ENCODE results near the gene TNFSF13. TPM values are rescaled to one million over a fixed set of nuclear protein-coding genes. Genes with fewer than 3 reads are reported as not detected.

TNFSF13 gene
- total RNA-seq, 1 donor, result 1.4 TPM

DNA sequence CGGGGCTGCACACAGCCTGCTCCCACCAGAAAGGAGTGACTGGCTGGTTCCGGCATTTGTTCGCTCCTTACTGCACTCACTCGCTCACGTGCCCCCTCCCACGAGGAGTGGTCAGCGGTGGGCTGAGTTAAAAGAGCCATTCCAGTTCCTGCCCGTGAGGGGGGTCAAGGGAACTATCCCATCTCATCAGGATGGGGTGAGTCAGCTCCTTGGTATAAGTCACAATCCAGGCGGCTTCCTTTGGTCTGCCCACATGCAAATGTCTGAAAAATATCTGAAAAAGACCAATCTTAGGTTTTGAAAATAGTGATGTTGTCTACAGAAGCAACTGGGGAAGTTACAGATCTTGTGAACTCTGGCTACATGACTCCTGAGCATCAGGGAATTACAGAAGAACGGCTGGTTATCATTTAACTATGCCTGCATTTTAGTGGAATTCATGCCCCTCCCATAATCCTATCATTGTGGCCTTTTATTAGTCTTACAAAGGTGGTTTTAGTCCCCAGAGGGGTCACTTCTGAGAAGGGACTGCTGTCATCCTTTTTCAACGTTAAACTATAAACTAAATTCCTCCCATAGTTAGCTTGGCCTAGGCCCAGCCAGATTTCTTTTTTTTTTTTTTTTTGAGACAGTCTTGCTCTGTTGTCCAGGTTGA lies 19.5 kb upstream of the TNFSF13 start:
- no peak for DNase-seq (ENCODE audit: low read depth)
- H3K4me3 ChIP-seq (ENCODE audit: low read depth, low read length), result no peak overlapping the region
- TF ChIP-seq, protein P1, sequence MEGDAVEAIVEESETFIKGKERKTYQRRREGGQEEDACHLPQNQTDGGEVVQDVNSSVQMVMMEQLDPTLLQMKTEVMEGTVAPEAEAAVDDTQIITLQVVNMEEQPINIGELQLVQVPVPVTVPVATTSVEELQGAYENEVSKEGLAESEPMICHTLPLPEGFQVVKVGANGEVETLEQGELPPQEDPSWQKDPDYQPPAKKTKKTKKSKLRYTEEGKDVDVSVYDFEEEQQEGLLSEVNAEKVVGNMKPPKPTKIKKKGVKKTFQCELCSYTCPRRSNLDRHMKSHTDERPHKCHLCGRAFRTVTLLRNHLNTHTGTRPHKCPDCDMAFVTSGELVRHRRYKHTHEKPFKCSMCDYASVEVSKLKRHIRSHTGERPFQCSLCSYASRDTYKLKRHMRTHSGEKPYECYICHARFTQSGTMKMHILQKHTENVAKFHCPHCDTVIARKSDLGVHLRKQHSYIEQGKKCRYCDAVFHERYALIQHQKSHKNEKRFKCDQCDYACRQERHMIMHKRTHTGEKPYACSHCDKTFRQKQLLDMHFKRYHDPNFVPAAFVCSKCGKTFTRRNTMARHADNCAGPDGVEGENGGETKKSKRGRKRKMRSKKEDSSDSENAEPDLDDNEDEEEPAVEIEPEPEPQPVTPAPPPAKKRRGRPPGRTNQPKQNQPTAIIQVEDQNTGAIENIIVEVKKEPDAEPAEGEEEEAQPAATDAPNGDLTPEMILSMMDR (IDR thresholded peaks at IDR 0.05; ENCODE audit: insufficient read depth, low read length), result no peak

DNA sequence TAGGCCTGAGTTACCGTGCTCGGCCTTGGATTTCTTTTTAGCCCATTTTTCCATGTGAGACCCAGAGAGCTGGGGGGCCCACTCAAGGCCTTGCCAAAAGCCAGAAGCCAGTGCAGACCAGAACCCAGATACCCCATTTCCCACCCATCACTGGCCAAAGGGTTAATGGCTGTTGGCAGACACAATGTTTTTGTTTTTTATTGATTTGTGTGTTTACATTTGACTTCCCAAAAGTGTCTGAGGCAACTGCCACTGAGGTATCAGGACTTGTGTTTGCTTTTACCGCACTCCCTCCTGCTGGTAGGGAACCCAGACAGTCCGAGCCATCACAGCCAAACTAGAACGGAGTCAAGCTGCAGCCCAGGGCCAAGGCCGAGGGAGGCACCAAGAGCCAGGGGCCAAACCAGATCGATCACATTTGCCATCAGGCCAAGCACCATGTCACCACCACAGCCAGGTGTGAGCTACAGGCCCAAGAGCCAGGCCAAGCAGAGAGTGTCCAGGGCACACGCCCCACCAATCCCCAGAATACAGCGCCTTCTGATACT lies 17.4 kb upstream of the TNFSF13 start:
- no peak overlapping the region for H3K4me3 ChIP-seq (ENCODE audit: low read depth, low read length)
- TF ChIP-seq, protein P1 (IDR thresholded peaks at IDR 0.05; ENCODE audit: insufficient read depth, low read length), result no peak
- no peak for DNase-seq (ENCODE audit: low read depth)

DNA sequence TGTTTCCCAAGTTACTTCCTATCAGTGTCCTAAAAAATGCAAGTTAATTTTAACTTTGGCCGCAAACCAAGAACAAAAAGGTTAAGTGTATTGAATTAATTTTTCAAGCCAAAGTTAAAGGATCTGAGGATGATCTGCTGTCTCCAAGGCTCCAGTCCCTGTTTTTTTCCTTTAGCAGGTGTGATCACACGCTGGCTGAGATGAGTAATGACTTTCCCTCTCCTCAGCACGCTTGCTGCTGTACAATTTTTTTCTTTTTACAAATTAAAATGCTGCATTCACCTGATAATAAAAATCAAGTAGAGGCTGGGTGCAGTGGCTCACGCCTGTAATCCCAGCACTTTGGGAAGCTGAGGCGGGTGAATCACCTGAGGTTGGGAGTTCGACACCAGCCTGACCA lies 13.6 kb upstream of the TNFSF13 start:
- TF ChIP-seq, protein P1 (IDR thresholded peaks at IDR 0.05; ENCODE audit: insufficient read depth, low read length), result no peak
- no peak for DNase-seq (ENCODE audit: low read depth)
- H3K4me3 ChIP-seq (ENCODE audit: low read depth, low read length), result no peak overlapping the region

DNA sequence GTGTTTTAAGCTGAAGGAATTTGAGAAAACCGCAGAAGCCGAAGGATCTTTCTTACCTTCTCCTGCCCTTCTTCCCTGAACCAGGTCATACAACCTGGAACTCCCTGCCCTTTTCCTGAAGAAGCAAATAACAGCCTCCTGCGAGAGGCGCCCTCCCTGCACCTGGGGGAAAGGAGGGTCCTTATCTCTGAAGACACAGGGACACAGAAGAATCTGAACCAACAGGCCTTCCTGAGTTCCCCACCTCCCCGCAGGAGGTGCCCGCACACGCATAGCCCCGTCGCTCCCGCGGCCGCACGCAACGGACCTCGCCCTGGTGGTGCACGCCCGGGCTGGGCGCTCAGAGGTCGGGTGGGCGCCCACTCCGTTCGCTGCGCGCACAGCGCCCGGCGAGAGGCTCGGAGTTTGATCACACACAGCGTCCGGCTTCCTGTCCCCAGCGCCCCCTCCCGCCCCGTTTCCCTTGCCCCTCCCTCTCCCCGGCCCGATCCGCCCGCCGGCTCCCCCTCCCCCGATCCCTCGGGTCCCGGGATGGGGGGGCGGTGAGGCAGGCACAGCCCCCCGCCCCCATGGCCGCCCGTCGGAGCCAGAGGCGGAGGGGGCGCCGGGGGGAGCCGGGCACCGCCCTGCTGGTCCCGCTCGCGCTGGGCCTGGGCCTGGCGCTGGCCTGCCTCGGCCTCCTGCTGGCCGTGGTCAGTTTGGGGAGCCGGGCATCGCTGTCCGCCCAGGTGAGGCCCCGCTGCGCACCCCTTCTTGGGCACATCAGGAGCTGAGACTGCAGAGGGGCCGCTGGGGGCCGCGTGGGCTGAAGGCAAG lies 9.8 kb upstream of the TNFSF13 start, which contains the start of gene TNFSF12:
TSS of gene TNFSF12 (plus strand) at position 474 of the 816 bp plus-strand sequence. CDS start at position 570, 96 bp downstream.
- peak; percentile 16 for DNase-seq (ENCODE audit: low read depth)
- TF ChIP-seq, protein P1 (IDR thresholded peaks at IDR 0.05; ENCODE audit: insufficient read depth, low read length), result peak; percentile 29
- peak within 1 kb of the TSS; percentile 71 for H3K4me3 ChIP-seq (ENCODE audit: low read depth, low read length)

DNA sequence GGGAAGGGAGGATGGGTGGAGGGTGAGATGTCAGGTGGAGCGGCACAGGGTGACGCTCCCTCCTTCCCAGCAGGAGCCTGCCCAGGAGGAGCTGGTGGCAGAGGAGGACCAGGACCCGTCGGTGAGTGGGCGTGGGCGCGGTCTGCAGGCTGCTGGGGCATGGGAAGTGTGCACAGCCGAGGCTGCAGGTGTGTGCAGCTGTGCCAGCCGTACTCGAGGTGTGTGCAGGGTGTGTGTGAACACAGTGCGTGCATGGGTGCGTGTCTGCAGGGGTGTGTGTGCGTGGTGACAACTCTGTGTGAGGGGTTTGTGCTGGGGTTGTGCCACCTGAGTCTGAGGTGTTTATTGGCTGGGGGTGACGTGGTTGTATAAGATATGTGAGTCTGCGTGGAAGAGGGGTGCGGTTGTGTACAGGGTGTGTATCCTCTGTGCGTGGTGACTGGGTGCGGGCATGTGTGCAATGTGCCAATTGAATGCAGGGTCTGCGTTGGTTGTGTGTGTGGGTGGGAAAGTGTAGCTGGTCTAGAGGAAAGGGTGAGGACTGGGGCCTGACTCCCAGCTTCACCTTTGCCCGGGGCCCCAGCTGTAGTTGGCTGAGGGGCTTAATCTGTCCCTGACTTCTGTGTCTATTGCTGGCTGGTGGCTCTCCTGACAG lies 9.0 kb upstream of the TNFSF13 start:
- TF ChIP-seq, protein P1 (IDR thresholded peaks at IDR 0.05; ENCODE audit: insufficient read depth, low read length), result no peak
- peak overlapping the region; percentile 71 for H3K4me3 ChIP-seq (ENCODE audit: low read depth, low read length)
- DNase-seq (ENCODE audit: low read depth), result no peak

DNA sequence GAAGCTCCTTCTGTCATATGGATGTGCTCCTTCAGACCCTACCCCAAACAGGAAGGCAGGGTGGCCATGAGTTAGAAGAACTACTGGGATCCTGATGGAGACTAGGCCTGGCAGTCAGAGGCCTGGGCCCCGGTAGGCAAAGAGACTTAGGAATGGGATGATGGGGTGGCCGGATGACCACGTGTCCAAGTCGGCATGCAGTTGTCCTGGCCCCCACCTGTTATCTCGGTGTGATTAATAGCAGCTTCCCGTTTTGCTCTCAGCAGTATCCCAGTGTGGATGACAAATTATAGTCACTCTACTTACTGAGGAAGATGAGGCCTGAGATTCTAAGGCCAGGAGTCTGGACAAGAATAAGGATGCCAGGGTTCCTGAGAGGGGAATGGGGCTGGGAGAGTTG lies 8.2 kb upstream of the TNFSF13 start:
- TF ChIP-seq, protein P1 (IDR thresholded peaks at IDR 0.05; ENCODE audit: insufficient read depth, low read length), result no peak
- H3K4me3 ChIP-seq (ENCODE audit: low read depth, low read length), result no peak overlapping the region
- DNase-seq (ENCODE audit: low read depth), result no peak
